Prostate gland (tissue), 2 donors: ENCODE results near the gene PDGFC.

Experiments
- POLR2AphosphoS5 ChIP-seq: sonication (generic); formaldehyde crosslinking; IDR thresholded peaks from one replicate; pipeline ENCODE4 v1.6.1; 2017; ENCODE audit warnings: antibody characterized with exemption
- TF ChIP-seq, protein P1 (sequence below), 4 experiments: fragments of 200-600 bp in 2 of 4; fragments of 450-650 bp in 2 of 4; sonication (generic) in 2 of 4; IDR thresholded peaks; 1 replicate in 3 of 4; 2 replicates in 1 of 4; pipeline ENCODE4 v1.5.1; 2016 to 2019; ENCODE audit warnings: antibody characterized with exemption in 4 of 4, mild to moderate bottlenecking in 2 of 4, moderate library complexity in 2 of 4

- TF ChIP-seq, protein P1, sequence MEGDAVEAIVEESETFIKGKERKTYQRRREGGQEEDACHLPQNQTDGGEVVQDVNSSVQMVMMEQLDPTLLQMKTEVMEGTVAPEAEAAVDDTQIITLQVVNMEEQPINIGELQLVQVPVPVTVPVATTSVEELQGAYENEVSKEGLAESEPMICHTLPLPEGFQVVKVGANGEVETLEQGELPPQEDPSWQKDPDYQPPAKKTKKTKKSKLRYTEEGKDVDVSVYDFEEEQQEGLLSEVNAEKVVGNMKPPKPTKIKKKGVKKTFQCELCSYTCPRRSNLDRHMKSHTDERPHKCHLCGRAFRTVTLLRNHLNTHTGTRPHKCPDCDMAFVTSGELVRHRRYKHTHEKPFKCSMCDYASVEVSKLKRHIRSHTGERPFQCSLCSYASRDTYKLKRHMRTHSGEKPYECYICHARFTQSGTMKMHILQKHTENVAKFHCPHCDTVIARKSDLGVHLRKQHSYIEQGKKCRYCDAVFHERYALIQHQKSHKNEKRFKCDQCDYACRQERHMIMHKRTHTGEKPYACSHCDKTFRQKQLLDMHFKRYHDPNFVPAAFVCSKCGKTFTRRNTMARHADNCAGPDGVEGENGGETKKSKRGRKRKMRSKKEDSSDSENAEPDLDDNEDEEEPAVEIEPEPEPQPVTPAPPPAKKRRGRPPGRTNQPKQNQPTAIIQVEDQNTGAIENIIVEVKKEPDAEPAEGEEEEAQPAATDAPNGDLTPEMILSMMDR (IDR thresholded peaks at IDR 0.05), result no peak
- no peak for TF ChIP-seq POLR2AphosphoS5
Observed at GRCh38 chr4:156815717-156816359, 155.8 kb downstream of the PDGFC start.
